DLD1 (cell line): ENCODE data around the gene PRIM2.
"Not testable (repeated sequence)": the region's sequence is repeated elsewhere in the genome, so short reads cannot be mapped to it uniquely, and the experiment has no call there.

Experiments used
- in situ Hi-C: cut with HindIII; loops from 2 replicates; pipeline ENCODE4 v1.10.0; 2017; ENCODE audit warnings: low sequenced_read_pairs

PRIM2 gene

GRCh38 chr6:57577023-57577422 is 259.6 kb downstream of the PRIM2 start:
- in situ Hi-C loops: not testable (repeated sequence)

- in situ Hi-C loops: not testable (repeated sequence)
Observed at GRCh38 chr6:57579489-57579888, 262.1 kb downstream of the PRIM2 start.

- in situ Hi-C loops: not testable (repeated sequence)
Observed at GRCh38 chr6:57581586-57581985, 264.2 kb downstream of the PRIM2 start.

DNA sequence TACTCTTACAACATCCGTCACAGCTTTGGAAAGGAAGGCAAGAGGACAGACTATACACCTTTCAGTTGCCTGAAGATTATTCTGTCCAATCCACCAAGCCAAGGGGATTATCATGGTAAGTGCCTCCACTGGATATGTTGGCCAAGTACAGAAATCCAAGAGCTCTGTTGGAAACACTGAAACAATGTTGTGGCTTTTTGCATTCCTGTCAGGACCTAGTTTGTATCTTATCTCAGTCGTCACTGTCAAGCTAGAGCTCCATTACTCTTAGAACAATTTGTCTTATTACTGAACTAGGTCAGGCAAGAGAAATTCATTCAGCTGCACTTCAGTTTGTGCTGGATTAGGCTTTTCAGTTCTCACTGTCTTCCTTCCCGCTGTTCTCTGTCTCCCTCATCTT is 283.7 kb downstream of the PRIM2 start:
- in situ Hi-C loops: not testable (repeated sequence)

DNA sequence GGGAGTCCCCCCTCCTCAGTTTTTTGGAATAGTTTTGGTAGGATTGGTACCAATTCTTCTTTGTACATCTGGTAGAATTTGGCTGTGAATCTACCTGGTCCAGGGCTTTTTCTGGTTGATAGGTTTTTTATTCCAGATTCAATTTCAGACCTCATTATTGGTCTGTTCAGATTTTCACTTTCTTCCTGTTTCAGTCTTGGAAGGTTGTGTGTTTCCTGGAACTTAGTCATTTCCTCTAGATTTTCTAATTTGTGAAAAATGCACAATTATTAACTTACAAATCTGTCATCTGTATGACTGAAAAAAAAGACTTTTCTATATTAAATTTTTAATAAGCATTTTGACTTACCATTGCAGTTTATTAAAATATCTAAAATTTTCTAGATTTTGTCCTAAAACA is 287.9 kb downstream of the PRIM2 start:
- in situ Hi-C loops: not testable (repeated sequence)

DNA sequence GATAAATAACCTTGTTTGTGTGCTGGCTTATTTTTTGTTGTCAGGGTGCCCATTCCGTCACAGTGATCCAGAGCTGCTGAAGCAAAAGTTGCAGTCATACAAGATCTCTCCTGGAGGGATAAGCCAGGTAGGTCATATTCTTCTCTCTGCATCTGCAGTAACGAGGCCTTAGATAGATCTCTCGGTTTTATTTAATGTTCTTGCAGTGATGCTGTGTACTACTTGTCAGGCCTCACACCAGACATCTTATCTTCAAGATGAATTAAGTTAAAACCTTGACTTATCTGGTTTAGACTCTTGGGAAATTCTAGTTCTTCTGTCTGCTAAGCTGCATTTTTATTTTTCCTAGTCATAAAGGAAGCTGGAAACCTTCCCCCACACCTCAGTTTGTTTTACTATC is 288.9 kb downstream of the PRIM2 start:
- in situ Hi-C loops: not testable (repeated sequence)

GRCh38 chr6:57610612-57611011 is 293.2 kb downstream of the PRIM2 start:
- in situ Hi-C loops: not testable (repeated sequence)

DNA sequence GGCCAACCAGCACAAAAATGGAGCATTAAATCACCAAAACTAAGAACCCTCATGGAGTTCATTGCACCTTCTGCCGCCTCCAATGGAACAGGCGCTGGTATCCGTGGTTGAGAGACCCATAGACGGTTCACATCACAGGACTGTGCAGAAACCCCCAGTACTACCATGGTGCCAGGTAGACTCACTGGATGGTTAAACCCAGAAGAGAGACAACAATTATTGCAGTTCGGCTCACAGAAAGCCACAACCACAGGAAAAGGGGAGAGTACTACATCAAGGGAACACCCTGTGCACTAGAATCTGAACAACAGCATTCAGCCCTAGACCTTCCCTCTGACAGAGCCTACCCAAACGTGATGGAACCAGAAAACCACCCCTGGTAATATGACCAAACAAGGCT is 301.5 kb downstream of the PRIM2 start:
- in situ Hi-C loops: not testable (repeated sequence)

- in situ Hi-C loops: not testable (repeated sequence)
Observed at GRCh38 chr6:57631773-57632172, 314.3 kb downstream of the PRIM2 start.

- in situ Hi-C loops: not testable (repeated sequence)
Observed at GRCh38 chr6:57658526-57658925, 341.1 kb downstream of the PRIM2 start.

DNA sequence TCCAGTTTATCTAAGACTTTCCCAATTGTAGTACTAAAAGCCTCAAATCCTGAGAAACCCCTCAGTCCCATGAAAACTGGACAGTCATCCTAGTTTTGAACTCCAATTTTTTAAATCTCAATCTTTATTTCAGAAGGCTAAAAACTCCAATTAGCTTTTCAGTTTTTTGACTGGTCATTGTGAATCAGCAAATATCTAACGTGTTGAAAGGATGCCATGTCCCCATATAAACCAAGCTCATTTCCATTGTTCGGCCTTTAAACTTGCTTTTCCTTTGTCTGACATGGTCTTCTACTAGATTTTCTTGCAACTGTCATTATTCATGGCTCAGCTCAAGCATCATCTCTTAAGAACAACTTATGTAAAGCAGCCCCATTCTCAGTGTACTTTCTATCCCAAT is 342.4 kb downstream of the PRIM2 start:
- in situ Hi-C loops: not testable (repeated sequence)

GRCh38 chr6:57660940-57661339 is 343.5 kb downstream of the PRIM2 start:
- in situ Hi-C loops: not testable (repeated sequence)

DNA sequence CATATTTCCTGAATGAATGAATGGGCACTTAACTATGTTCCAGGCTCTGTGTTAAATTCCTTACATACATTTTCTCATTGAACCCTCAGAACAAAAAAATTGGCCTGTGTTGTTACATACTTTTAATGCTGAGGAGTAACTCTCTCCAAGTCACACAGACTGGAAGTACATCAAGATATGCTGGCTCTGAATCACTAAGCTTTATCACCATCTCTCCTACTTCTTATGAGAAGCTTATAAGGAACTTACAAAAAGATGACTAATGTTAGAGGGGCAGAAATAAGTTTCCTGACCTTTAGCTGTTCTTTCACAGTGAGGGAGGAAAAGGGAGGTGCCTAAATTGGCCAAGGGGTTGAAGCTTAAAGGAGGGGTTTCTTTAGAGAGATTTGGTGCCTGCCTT is 350.7 kb downstream of the PRIM2 start:
- in situ Hi-C loops: not testable (repeated sequence)

GRCh38 chr6:57671237-57671636 is 353.8 kb downstream of the PRIM2 start:
- in situ Hi-C loops: not testable (repeated sequence)

GRCh38 chr6:57671937-57672627 is 354.7 kb downstream of the PRIM2 start:
- in situ Hi-C loops: not testable (repeated sequence)

DNA sequence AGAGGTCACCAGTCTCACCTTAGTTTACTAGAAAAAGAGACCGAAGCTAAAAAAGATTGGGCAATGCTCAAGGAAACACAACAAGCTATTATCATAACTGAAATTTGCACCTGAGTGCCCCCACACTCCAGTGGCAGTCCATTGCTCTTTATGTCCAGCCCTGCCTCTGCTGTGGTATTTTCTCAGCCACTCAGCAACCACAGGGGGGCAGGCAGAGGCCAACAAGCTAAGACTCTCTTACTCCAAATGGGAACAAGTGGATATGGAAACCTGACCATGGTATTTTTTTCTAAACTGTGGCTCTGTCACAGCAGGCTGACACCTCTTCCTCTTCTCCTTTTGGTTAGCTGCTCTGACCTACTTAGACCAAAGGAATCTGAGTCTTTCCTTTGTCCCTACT is 355.9 kb downstream of the PRIM2 start:
- in situ Hi-C loops: not testable (repeated sequence)

GRCh38 chr6:57675386-57675785 is 358.0 kb downstream of the PRIM2 start:
- in situ Hi-C loops: not testable (repeated sequence)

DNA sequence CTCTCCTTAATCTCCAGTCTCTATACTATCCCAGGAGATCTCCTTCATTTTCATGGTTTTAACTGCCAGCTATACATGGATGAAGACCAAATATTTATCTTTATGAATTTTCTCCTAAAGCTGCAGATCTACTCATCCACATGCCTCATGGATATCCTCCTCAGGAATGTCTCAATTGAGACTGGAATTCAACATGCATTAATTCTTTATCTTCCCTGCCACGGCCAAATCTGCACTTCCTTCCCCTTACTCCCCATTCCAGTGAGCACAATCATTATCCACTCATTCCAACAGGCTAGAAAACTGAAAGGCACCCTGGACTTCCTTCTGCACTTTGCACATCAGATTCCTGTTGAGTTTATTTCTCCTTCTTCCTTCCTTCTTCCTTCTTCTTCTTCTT is 379.0 kb downstream of the PRIM2 start:
- in situ Hi-C loops: not testable (repeated sequence)
